H9 (cell line): ENCODE measurements around the gene USP47. TPM values are rescaled to one million over a fixed set of nuclear protein-coding genes. Genes with fewer than 3 reads are reported as not detected.

Experiments
- DNase-seq: peaks from one replicate; pipeline ENCODE4 v3.0.0-alpha.2; 2017
- H2AFZ ChIP-seq: one replicate; pipeline ENCODE4 v1.6.1; 2013; ENCODE audit warnings: mild to moderate bottlenecking, low read length, control low read depth, moderate library complexity
- H2AK5ac ChIP-seq: 2 replicates; pipeline ENCODE4 v1.6.1; 2013; ENCODE audit warnings: low read length, control low read depth, mixed read lengths; ENCODE audit not compliant: insufficient read length
- H2BK120ac ChIP-seq: one replicate; pipeline ENCODE4 v1.6.1; 2013; ENCODE audit warnings: low read depth, mild to moderate bottlenecking, low read length, control low read depth, inconsistent platforms; ENCODE audit not compliant: poor library complexity, severe bottlenecking
- H2BK12ac ChIP-seq: 2 replicates; pipeline ENCODE4 v1.6.1; 2013; ENCODE audit warnings: low read length, control low read depth, mixed read lengths, low read depth; ENCODE audit not compliant: insufficient read length
- H2BK15ac ChIP-seq: 2 replicates; pipeline ENCODE4 v1.6.1; 2013; ENCODE audit warnings: low read depth, low read length, control low read depth
- H2BK20ac ChIP-seq: one replicate; pipeline ENCODE4 v1.6.1; 2013; ENCODE audit warnings: low read depth, mild to moderate bottlenecking, low read length, control low read depth, inconsistent platforms; ENCODE audit not compliant: poor library complexity, severe bottlenecking
- H2BK5ac ChIP-seq: 2 replicates; pipeline ENCODE4 v1.6.1; 2013; ENCODE audit warnings: low read length, control low read depth, mixed read lengths; ENCODE audit not compliant: insufficient read length
- H3K14ac ChIP-seq: 2 replicates; pipeline ENCODE4 v1.6.1; 2013; ENCODE audit warnings: low read length, control low read depth; ENCODE audit not compliant: insufficient read depth
- H3K18ac ChIP-seq: 2 replicates; pipeline ENCODE4 v1.6.1; 2013; ENCODE audit warnings: low read depth, mild to moderate bottlenecking, mixed read lengths, low read length, control low read depth; ENCODE audit not compliant: insufficient read length
- H3K23ac ChIP-seq: 2 replicates; pipeline ENCODE4 v1.6.1; 2013; ENCODE audit warnings: low read length, control low read depth, mixed read lengths, low read depth; ENCODE audit not compliant: insufficient read length
- H3K23me2 ChIP-seq: 2 replicates; pipeline ENCODE4 v1.6.1; 2013; ENCODE audit warnings: low read depth, mild to moderate bottlenecking, mixed read lengths, low read length, control low read depth; ENCODE audit not compliant: insufficient read length, poor library complexity, severe bottlenecking
- H3K27ac ChIP-seq: 2 replicates; pipeline ENCODE4 v1.5.1; 2013; ENCODE audit warnings: low read length, control low read depth, mixed read lengths, low read depth; ENCODE audit not compliant: insufficient read length
- H3K27me3 ChIP-seq: 2 replicates; pipeline ENCODE4 v1.6.1; 2013; ENCODE audit warnings: low read length, control low read depth, inconsistent platforms; ENCODE audit not compliant: insufficient read depth
- H3K4ac ChIP-seq: 2 replicates; pipeline ENCODE4 v1.6.1; 2013; ENCODE audit warnings: low read depth, mild to moderate bottlenecking, control low read depth, inconsistent platforms, low read length, moderate library complexity
- H3K4me1 ChIP-seq: 2 replicates; pipeline ENCODE4 v1.6.1; 2013; ENCODE audit warnings: low read length, control low read depth, inconsistent platforms; ENCODE audit not compliant: insufficient read depth
- H3K4me2 ChIP-seq: 2 replicates; pipeline ENCODE4 v1.6.1; 2013; ENCODE audit warnings: low read length, control low read depth, mixed read lengths; ENCODE audit not compliant: insufficient read length, insufficient read depth
- H3K56ac ChIP-seq: 2 replicates; pipeline ENCODE4 v1.6.1; 2013; ENCODE audit warnings: low read depth, mild to moderate bottlenecking, mixed read lengths, low read length, control low read depth; ENCODE audit not compliant: insufficient read length
- H3K79me1 ChIP-seq: 2 replicates; pipeline ENCODE4 v1.6.1; 2013; ENCODE audit warnings: low read depth, mild to moderate bottlenecking, moderate library complexity, low read length, control low read depth, inconsistent platforms; ENCODE audit not compliant: insufficient read depth, poor library complexity, severe bottlenecking
- H3K79me2 ChIP-seq: 2 replicates; pipeline ENCODE4 v1.6.1; 2013; ENCODE audit warnings: low read length, control low read depth, inconsistent platforms; ENCODE audit not compliant: insufficient read depth
- H3K9ac ChIP-seq: 2 replicates; pipeline ENCODE4 v1.6.1; 2013; ENCODE audit warnings: low read length, control low read depth, mixed read lengths; ENCODE audit not compliant: insufficient read length; ENCODE audit errors: extremely low read depth
- H3K9me3 ChIP-seq: one replicate; pipeline ENCODE4 v1.6.1; 2013; ENCODE audit warnings: low read depth, low read length, inconsistent platforms; ENCODE audit not compliant: control insufficient read depth
- H3T11ph ChIP-seq: one replicate; pipeline ENCODE4 v1.6.1; 2013; ENCODE audit warnings: mild to moderate bottlenecking, low read length, control low read depth, inconsistent platforms
- H4K20me1 ChIP-seq: one replicate; pipeline ENCODE4 v1.6.1; 2013; ENCODE audit not compliant: control insufficient read depth, insufficient read length, insufficient read depth
- H4K5ac ChIP-seq: 2 replicates; pipeline ENCODE4 v1.6.1; 2013; ENCODE audit warnings: low read depth, mild to moderate bottlenecking, mixed read lengths, low read length, control low read depth; ENCODE audit not compliant: insufficient read length
- H4K8ac ChIP-seq: replicated peaks from 2 replicates; pipeline ENCODE4 v1.6.1; 2013; ENCODE audit warnings: low read length, control low read depth, mixed read lengths, low read depth; ENCODE audit not compliant: insufficient read length
- H4K91ac ChIP-seq: 2 replicates; pipeline ENCODE4 v1.6.1; 2013; ENCODE audit warnings: low read depth, mild to moderate bottlenecking, moderate library complexity, mixed read lengths, low read length, control low read depth; ENCODE audit not compliant: insufficient read length
- H3K27ac Mint-ChIP-seq, 3 experiments: 2 replicates in 2 of 3; 3 replicates in 1 of 3; pipeline ENCODE4 v1.8.0; 2020 to 2021; ENCODE audit warnings: mixed read lengths in 3 of 3, mild to moderate bottlenecking in 1 of 3, moderate library complexity in 1 of 3
- H3K27me3 Mint-ChIP-seq: 2 replicates; pipeline ENCODE4 v1.8.0; 2021; ENCODE audit warnings: low read depth, mild to moderate bottlenecking, moderate library complexity, mixed read lengths
- H3K36me3 Mint-ChIP-seq, 3 experiments: 2 replicates in 2 of 3; 3 replicates in 1 of 3; pipeline ENCODE4 v1.8.0; 2020 to 2021; ENCODE audit warnings: low read depth in 3 of 3, mixed read lengths in 3 of 3; ENCODE audit not compliant: insufficient read depth in 1 of 3
- H3K4me1 Mint-ChIP-seq, 2 experiments: 2 replicates each; pipeline ENCODE4 v1.8.0; 2020; ENCODE audit warnings: mixed read lengths in 2 of 2
- H3K4me3 Mint-ChIP-seq, 2 experiments: 2 replicates in 1 of 2; 3 replicates in 1 of 2; pipeline ENCODE4 v1.8.0; 2020 to 2021; ENCODE audit warnings: mild to moderate bottlenecking in 2 of 2, mixed read lengths in 2 of 2, moderate library complexity in 1 of 2
- H3K9me3 Mint-ChIP-seq, 2 experiments: 2 replicates in 1 of 2; 3 replicates in 1 of 2; pipeline ENCODE4 v1.8.0; 2020; ENCODE audit warnings: mild to moderate bottlenecking in 2 of 2, mixed read lengths in 2 of 2, moderate library complexity in 1 of 2
- CTCF ChIP-seq: fragments of 200-600 bp; sonication (generic); conservative IDR thresholded peaks from 3 replicates; pipeline ENCODE4 v1.8.0; 2021; ENCODE audit warnings: antibody characterized with exemption, mild to moderate bottlenecking
- WGBS: extraction: QIAGEN DNeasy Blood & Tissue Kit; methylation state at CpG from one replicate; pipeline ENCODE4 v1.1.7; 2013; ENCODE audit warnings: missing lambda C conversion rate, low lambda C conversion rate, mixed read lengths; ENCODE audit not compliant: insufficient read length; ENCODE audit errors: extremely low coverage; 5-methylcytosine and 5-hydroxymethylcytosine counted together
- total RNA-seq: library from RNA; stranded (reverse); gene quantifications from 2 replicates; pipeline ENCODE4 v1.2.1, GENCODE V29; 2021

Gene USP47
- total RNA-seq, 1 experiment from 2014 or later: 26.7 TPM

GRCh38 chr11:12007769-12008737, 166.3 kb downstream of the USP47 start, which contains the start of gene DKK3:
TSS of gene DKK3 (minus strand) at chr11:12008626. CDS start at chr11:12008582, 44 bp downstream.
- no peak within 1 kb of the TSS for H2AFZ ChIP-seq
- no peak within 1 kb of the TSS for H4K8ac ChIP-seq
- H3K27ac ChIP-seq: no peak within 1 kb of the TSS
- H4K20me1 ChIP-seq: no peaks in the 10 kb centered on the region
- no peak within 1 kb of the TSS for H2BK5ac ChIP-seq
- H3K9me3 Mint-ChIP-seq: no peaks in the 10 kb centered on the region
- H2AK5ac ChIP-seq: no peak within 1 kb of the TSS
- no peak within 1 kb of the TSS for H2BK15ac ChIP-seq
- no peak within 1 kb of the TSS for H2BK20ac ChIP-seq
- peak within 1 kb of the TSS; percentile 18 for H3K18ac ChIP-seq
- H3K4me1 ChIP-seq: no peaks in the 10 kb centered on the region; the same call in 1 of the 2 replicates
- H3K4ac ChIP-seq: no peak within 1 kb of the TSS
- H3K79me2 ChIP-seq: no peaks in the 10 kb centered on the region
- WGBS: no CpG with 5 or more reads among the region's 71 CpGs
- no peak within 1 kb of the TSS for H3K9ac ChIP-seq
- no peak within 1 kb of the TSS for H2BK120ac ChIP-seq
- H3K27me3 Mint-ChIP-seq: peaks cover 36% of the 10 kb centered on the region
- no peak for TF ChIP-seq CTCF
- no peaks in the 10 kb centered on the region; the same call in 1 of the 2 replicates for H3K27me3 ChIP-seq
- H2BK12ac ChIP-seq: no peak within 1 kb of the TSS
- H3K23ac ChIP-seq: no peak within 1 kb of the TSS
- no peaks in the 10 kb centered on the region for H3K9me3 ChIP-seq
- no peak within 1 kb of the TSS for H4K91ac ChIP-seq
- peaks cover 0 to 7% (median 1%) of the 10 kb centered on the region in 3 experiments; a peak in 1 of 7 replicates for H3K36me3 Mint-ChIP-seq
- no peak within 1 kb of the TSS for H3K56ac ChIP-seq
- H3K23me2 ChIP-seq: peaks cover 11% of the 10 kb centered on the region
- peak within 1 kb of the TSS; percentile 86 for H3K4me2 ChIP-seq
- no peak within 1 kb of the TSS for H3T11ph ChIP-seq
- peak within 1 kb of the TSS; percentile 47 for H3K14ac ChIP-seq
- H3K4me3 Mint-ChIP-seq: peak within 1 kb of the TSS; percentile 84 to 96
- peak; percentile 63 for DNase-seq
- peak within 1 kb of the TSS in 2 of 3 experiments; percentile 86 to 90; a peak in 4 of 7 replicates for H3K27ac Mint-ChIP-seq
- no peaks in the 10 kb centered on the region for H3K79me1 ChIP-seq
- H4K5ac ChIP-seq: no peak within 1 kb of the TSS
- H3K4me1 Mint-ChIP-seq: peaks cover 15 to 20% of the 10 kb centered on the region in 2 experiments

Other genes starting within 250 kb of the USP47 start
- 1.5 and 1.7 TPM in 2 replicates for gene GALNT18, start 220.0 kb upstream of the USP47 start, total RNA-seq
- 16.2 and 17.1 TPM in 2 replicates for gene DKK3, start 166.7 kb downstream of the USP47 start, total RNA-seq